Neuronal stem cell (in vitro differentiated cells): ENCODE results near the gene NHLRC4.

Source experiments
- DNase-seq: peaks from one replicate; pipeline ENCODE4 v3.0.0-alpha.2; 2013; ENCODE audit warnings: low spot score
- H2AFZ ChIP-seq: one replicate; pipeline ENCODE4 v1.6.1; 2013; ENCODE audit warnings: mild to moderate bottlenecking, low read length, inconsistent platforms
- H2AK5ac ChIP-seq: 2 replicates; pipeline ENCODE4 v1.6.1; 2013; ENCODE audit warnings: low read depth, mild to moderate bottlenecking, inconsistent platforms, low read length, moderate library complexity, mixed read lengths
- H2BK120ac ChIP-seq: 2 replicates; pipeline ENCODE4 v1.6.1; 2013; ENCODE audit warnings: low read depth, mild to moderate bottlenecking, inconsistent platforms, low read length, moderate library complexity, mixed read lengths
- H2BK12ac ChIP-seq: one replicate; pipeline ENCODE4 v1.6.1; 2013; ENCODE audit warnings: low read length, inconsistent platforms
- H2BK15ac ChIP-seq: 2 replicates; pipeline ENCODE4 v1.6.1; 2013; ENCODE audit warnings: mild to moderate bottlenecking, low read length, inconsistent platforms, mixed read lengths
- H2BK5ac ChIP-seq: one replicate; pipeline ENCODE4 v1.6.1; 2013; ENCODE audit warnings: inconsistent platforms, mild to moderate bottlenecking, low read length, moderate library complexity
- H3K14ac ChIP-seq: one replicate; pipeline ENCODE4 v1.6.1; 2013; ENCODE audit warnings: low read length, inconsistent platforms
- H3K18ac ChIP-seq: 2 replicates; pipeline ENCODE4 v1.6.1; 2013; ENCODE audit warnings: low read length, inconsistent platforms
- H3K23ac ChIP-seq: 2 replicates; pipeline ENCODE4 v1.6.1; 2013; ENCODE audit warnings: low read depth, mild to moderate bottlenecking, mixed read lengths, low read length, inconsistent platforms; ENCODE audit not compliant: poor library complexity
- H3K27ac ChIP-seq: replicated peaks from 3 replicates; pipeline ENCODE4 v1.5.1; 2013; ENCODE audit warnings: low read length, inconsistent platforms
- H3K27me3 ChIP-seq, 3 experiments: 2 replicates each; pipeline ENCODE4 v1.6.1; 2013; ENCODE audit warnings: low read length in 3 of 3, mild to moderate bottlenecking in 2 of 3, inconsistent platforms in 1 of 3, low read depth in 1 of 3, mixed read lengths in 1 of 3, moderate library complexity in 1 of 3; ENCODE audit not compliant: control insufficient read depth in 3 of 3, insufficient read depth in 3 of 3
- H3K36me3 ChIP-seq, 2 donors: replicated peaks in 1 of 2; 2 replicates each; pipeline ENCODE4 v1.6.1; 2013; ENCODE audit warnings: low read length in 2 of 2; ENCODE audit not compliant: control insufficient read depth in 2 of 2, insufficient read depth in 2 of 2
- H3K4ac ChIP-seq: 2 replicates; pipeline ENCODE4 v1.6.1; 2013; ENCODE audit warnings: inconsistent platforms, mild to moderate bottlenecking, low read length, moderate library complexity
- H3K4me1 ChIP-seq, 2 donors: 1 replicate in 1 of 2; 2 replicates in 1 of 2; pipeline ENCODE4 v1.6.1; 2013; ENCODE audit warnings: low read length in 2 of 2, low read depth in 1 of 2; ENCODE audit not compliant: control insufficient read depth in 2 of 2, insufficient read depth in 1 of 2
- H3K4me2 ChIP-seq: one replicate; pipeline ENCODE4 v1.6.1; 2013; ENCODE audit warnings: mild to moderate bottlenecking, low read length, inconsistent platforms; ENCODE audit not compliant: insufficient read depth, poor library complexity, severe bottlenecking
- H3K4me3 ChIP-seq, 2 donors: 2 replicates each; pipeline ENCODE4 v1.5.1; 2013; ENCODE audit warnings: low read length in 2 of 2, mild to moderate bottlenecking in 2 of 2, inconsistent platforms in 1 of 2, moderate library complexity in 1 of 2
- H3K79me1 ChIP-seq: one replicate; pipeline ENCODE4 v1.6.1; 2013; ENCODE audit warnings: low read depth, mild to moderate bottlenecking, inconsistent platforms, low read length, moderate library complexity
- H3K9ac ChIP-seq: one replicate; pipeline ENCODE4 v1.6.1; 2013; ENCODE audit warnings: mild to moderate bottlenecking, low read depth, low read length, inconsistent platforms; ENCODE audit not compliant: poor library complexity
- H3K9me3 ChIP-seq, 2 donors: replicated peaks in 1 of 2; 2 replicates each; pipeline versions ENCODE3 to v1.6.1; 2013; ENCODE audit warnings: low read length in 2 of 2, mild to moderate bottlenecking in 2 of 2, inconsistent platforms in 1 of 2, low read depth in 1 of 2, mixed read lengths in 1 of 2, moderate library complexity in 1 of 2; ENCODE audit not compliant: control insufficient read depth in 2 of 2, insufficient read depth in 1 of 2
- H4K8ac ChIP-seq: one replicate; pipeline ENCODE4 v1.6.1; 2013; ENCODE audit warnings: low read depth, mild to moderate bottlenecking, inconsistent platforms, low read length, moderate library complexity
- H4K91ac ChIP-seq: one replicate; pipeline ENCODE4 v1.6.1; 2013; ENCODE audit warnings: low read length, low read depth, mild to moderate bottlenecking, inconsistent platforms; ENCODE audit not compliant: poor library complexity
- WGBS, 2 donors: extraction: QIAGEN DNeasy Blood & Tissue Kit; methylation state at CpG; one replicate each; pipeline ENCODE4 v1.1.7; 2013; ENCODE audit warnings: missing lambda C conversion rate in 2 of 2, mixed read lengths in 1 of 2; ENCODE audit not compliant: insufficient read length in 2 of 2, insufficient replicate concordance in 1 of 2; ENCODE audit errors: extremely low coverage in 2 of 2; 5-methylcytosine and 5-hydroxymethylcytosine counted together

Gene NHLRC4

DNA sequence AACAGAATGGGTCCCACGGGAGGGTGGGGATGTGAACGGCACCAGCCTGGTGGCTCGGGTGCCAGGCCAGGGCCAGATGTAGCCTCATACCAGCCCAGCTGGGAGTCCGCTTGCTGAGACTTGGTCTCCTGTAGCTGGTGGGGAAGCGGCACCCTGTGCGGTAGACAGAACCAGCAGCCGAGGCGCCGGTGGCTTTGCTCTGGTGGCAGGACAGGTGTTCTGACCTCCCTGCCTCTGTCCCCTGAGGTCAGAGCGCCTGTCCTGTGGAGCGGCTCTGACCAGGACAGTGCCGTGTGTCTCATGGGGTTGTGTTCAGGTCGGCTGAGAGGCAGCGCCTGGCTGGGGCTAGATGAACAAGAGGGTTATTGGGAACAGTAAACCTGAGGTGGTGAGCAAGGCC, 43.2 kb downstream of the NHLRC4 start:
- H2BK5ac ChIP-seq: no peak overlapping the region
- H3K79me1 ChIP-seq: peaks cover 17% of the 10 kb centered on the region
- no peak overlapping the region for H3K4me3 ChIP-seq
- H2BK12ac ChIP-seq: no peak overlapping the region
- H3K4me2 ChIP-seq: no peak overlapping the region
- no peak overlapping the region for H3K23ac ChIP-seq
- H3K9me3 ChIP-seq: peaks cover 10 to 19% of the 10 kb centered on the region in 2 donors
- H2AFZ ChIP-seq: no peak overlapping the region
- WGBS, 2 donors: no CpG with 5 or more reads among the region's 14 CpGs
- no peak overlapping the region for H2BK120ac ChIP-seq
- no peak overlapping the region for H2BK15ac ChIP-seq
- no peaks in the 10 kb centered on the region for H3K4me1 ChIP-seq
- H3K4ac ChIP-seq: no peak overlapping the region
- H4K91ac ChIP-seq: no peak overlapping the region
- no peak overlapping the region for H3K27ac ChIP-seq
- no peak overlapping the region for H3K14ac ChIP-seq
- H3K9ac ChIP-seq: no peak overlapping the region
- H2AK5ac ChIP-seq: no peak overlapping the region
- DNase-seq: no peak
- no peaks in the 10 kb centered on the region for H3K27me3 ChIP-seq
- peaks cover 2 to 11% of the 10 kb centered on the region in 2 donors for H3K36me3 ChIP-seq
- no peak overlapping the region for H3K18ac ChIP-seq
- H4K8ac ChIP-seq: no peak overlapping the region

GRCh38 chr16:610513-611381, 43.9 kb downstream of the NHLRC4 start:
- no peak overlapping the region for H2BK15ac ChIP-seq
- H4K8ac ChIP-seq: no peak overlapping the region
- H2BK12ac ChIP-seq: no peak overlapping the region
- H3K4ac ChIP-seq: no peak overlapping the region
- no peak overlapping the region for H2AFZ ChIP-seq
- no peak overlapping the region for H3K23ac ChIP-seq
- H3K14ac ChIP-seq: no peak overlapping the region
- H3K9ac ChIP-seq: no peak overlapping the region
- H2BK120ac ChIP-seq: no peak overlapping the region
- WGBS, 2 donors: no CpG with 5 or more reads among the region's 28 CpGs
- no peak overlapping the region for H2AK5ac ChIP-seq
- H3K27ac ChIP-seq: no peak overlapping the region
- H3K9me3 ChIP-seq: peaks cover 5 to 11% of the 10 kb centered on the region in 2 donors
- H3K4me3 ChIP-seq: no peak overlapping the region
- peak overlapping the region; percentile 80 for H3K18ac ChIP-seq
- H3K27me3 ChIP-seq: no peaks in the 10 kb centered on the region
- no peaks in the 10 kb centered on the region for H3K4me1 ChIP-seq
- H3K36me3 ChIP-seq: peaks cover 1 to 11% of the 10 kb centered on the region in 2 donors
- H3K79me1 ChIP-seq: peaks cover 15% of the 10 kb centered on the region
- no peak for DNase-seq
- H3K4me2 ChIP-seq: no peak overlapping the region
- no peak overlapping the region for H4K91ac ChIP-seq
- no peak overlapping the region for H2BK5ac ChIP-seq

- Histone ChIP-seq H3K27me3 (no peaks in the 10 kb centered on the region), H4K8ac (no peak overlapping the region), H3K36me3 (peaks cover 1 to 11% of the 10 kb centered on the region in 2 donors), H3K4me2 (no peak overlapping the region), H3K79me1 (peaks cover 19% of the 10 kb centered on the region), H2BK5ac (no peak overlapping the region), H3K23ac (peak overlapping the region; percentile 80), H3K27ac (no peak overlapping the region), H2AK5ac (no peak overlapping the region), H3K9ac (no peak overlapping the region), H3K4me3 (no peak overlapping the region), H4K91ac (no peak overlapping the region), H2AFZ (no peak overlapping the region), H3K9me3 (peaks cover 5 to 6% of the 10 kb centered on the region in 2 donors), H2BK12ac (no peak overlapping the region), H3K4me1 (no peaks in the 10 kb centered on the region), H3K14ac (no peak overlapping the region), H2BK15ac (no peak overlapping the region), H3K18ac (peak overlapping the region; percentile 71), H2BK120ac (no peak overlapping the region), H3K4ac (no peak overlapping the region)
- no CpG with 5 or more reads among the region's 13 CpGs for WGBS, 2 donors
- DNase-seq: no peak
Measured at GRCh38 chr16:615122-615521, 48.3 kb downstream of the NHLRC4 start.

- Histone ChIP-seq H3K27me3 (no peaks in the 10 kb centered on the region), H3K36me3 (peaks cover 1 to 11% of the 10 kb centered on the region in 2 donors), H2BK120ac (no peak overlapping the region), H3K9me3 (peaks cover 5 to 6% of the 10 kb centered on the region in 2 donors), H4K91ac (no peak overlapping the region), H3K79me1 (peaks cover 16% of the 10 kb centered on the region), H3K27ac (no peak overlapping the region), H4K8ac (peak overlapping the region; percentile 43), H3K14ac (no peak overlapping the region), H3K9ac (no peak overlapping the region), H3K4me2 (no peak overlapping the region), H3K18ac (peak overlapping the region; percentile 48), H3K4ac (no peak overlapping the region), H2BK15ac (no peak overlapping the region), H2BK12ac (peak overlapping the region; percentile 41), H3K4me1 (peaks cover 0 to under 1% of the 10 kb centered on the region in 2 donors), H2AK5ac (no peak overlapping the region), H3K4me3 (no peak overlapping the region), H2BK5ac (no peak overlapping the region), H2AFZ (no peak overlapping the region), H3K23ac (no peak overlapping the region)
- no peak for DNase-seq
- no CpG with 5 or more reads among the region's 39 CpGs for WGBS, 2 donors
Measured at GRCh38 chr16:616733-617586, 50.2 kb downstream of the NHLRC4 start.
